Gastroesophageal sphincter (tissue), 4 donors: ENCODE data around the gene NEDD4L. TPM values are rescaled to one million over a fixed set of nuclear protein-coding genes. Genes with fewer than 3 reads are reported as not detected.

Source experiments
- ATAC-seq: fragments of 150-250 bp; one replicate; pipeline ENCODE4 v1.9.1; 2016; ENCODE audit warnings: mild to moderate bottlenecking, moderate library complexity
- H3K27ac ChIP-seq, 4 donors: fragments of 200-600 bp; sonication (generic) in 3 of 4; 1 replicate in 3 of 4; 2 replicates in 1 of 4; pipeline ENCODE4 v1.5.1; 2016 to 2019
- H3K27me3 ChIP-seq: fragments of 200-600 bp; sonication (generic); one replicate; pipeline ENCODE4 v1.5.1; 2019
- H3K36me3 ChIP-seq, 2 donors: fragments of 200-600 bp; sonication (generic); one replicate each; pipeline ENCODE4 v1.5.1; 2019; ENCODE audit warnings: control low read depth in 1 of 2
- H3K4me1 ChIP-seq, 3 donors: fragments of 200-600 bp; sonication (generic); 1 replicate in 2 of 3; 2 replicates in 1 of 3; pipeline ENCODE4 v1.5.1; 2016 to 2019; ENCODE audit warnings: control low read depth in 2 of 3
- H3K4me3 ChIP-seq, 2 donors: fragments of 200-600 bp; sonication (generic); one replicate each; pipeline ENCODE4 v1.5.1; 2019; ENCODE audit warnings: mild to moderate bottlenecking in 1 of 2, moderate library complexity in 1 of 2
- H3K9me3 ChIP-seq, 3 donors: fragments of 200-600 bp; sonication (generic); one replicate each; pipeline ENCODE4 v1.5.1; 2017 to 2019; ENCODE audit warnings: control low read depth in 2 of 3
- CTCF ChIP-seq, 4 experiments: fragments of 200-600 bp in 2 of 4; fragments of 450-650 bp in 2 of 4; sonication (generic) in 1 of 4; IDR thresholded peaks; one replicate each; pipeline ENCODE4 v1.5.1; 2017 to 2019; ENCODE audit warnings: antibody characterized with exemption in 4 of 4, mild to moderate bottlenecking in 2 of 4, moderate library complexity in 2 of 4
- EP300 ChIP-seq: sonication (generic); formaldehyde crosslinking; IDR thresholded peaks from one replicate; pipeline ENCODE4 v1.6.1; 2017; ENCODE audit warnings: antibody characterized with exemption, mild to moderate bottlenecking
- POLR2A ChIP-seq, 2 donors: fragments of 450-650 bp; IDR thresholded peaks; one replicate each; pipeline ENCODE4 v1.6.1; 2017; ENCODE audit warnings: antibody characterized with exemption in 2 of 2, mild to moderate bottlenecking in 2 of 2, moderate library complexity in 1 of 2
- POLR2AphosphoS5 ChIP-seq: sonication (generic); formaldehyde crosslinking; IDR thresholded peaks from one replicate; pipeline ENCODE4 v1.6.1; 2017; ENCODE audit warnings: antibody characterized with exemption
- WGBS, 2 donors: methylation state at CpG; one replicate each; pipeline ENCODE4 v1.1.5; 2018; ENCODE audit warnings: low coverage in 1 of 2; 5-methylcytosine and 5-hydroxymethylcytosine counted together
- total RNA-seq, 4 donors: library from RNA; depleted of rRNA; stranded (reverse); fragments of >200 nt; gene quantifications; one replicate each; pipeline ENCODE4 v1.1.0, GENCODE V29; 2016

The NEDD4L gene
- total RNA-seq, 4 donors from 2014 or later, result 37.0 to 50.9 (median 43.0) TPM

GRCh38 chr18:58337285-58337684 lies 293.3 kb downstream of the NEDD4L start:
- H3K9me3 ChIP-seq, result no peaks in the 10 kb centered on the region
- H3K27me3 ChIP-seq, result no peaks in the 10 kb centered on the region
- peaks cover 0 to 24% (median 8%) of the 10 kb centered on the region in 3 donors for H3K4me1 ChIP-seq
- 14 to 39% methylated on average over 4 of the region's 4 CpGs for WGBS, 2 donors
- ATAC-seq, result no peak
- H3K4me3 ChIP-seq, result no peak overlapping the region
- no peak for TF ChIP-seq POLR2AphosphoS5
- no peak for TF ChIP-seq CTCF (IDR thresholded peaks at IDR 0.05)
- TF ChIP-seq EP300, result no peak
- TF ChIP-seq POLR2A (IDR thresholded peaks at IDR 0.05), result no peak
- peak overlapping the region; percentile 29 to 59 (median 37) for H3K27ac ChIP-seq
- H3K36me3 ChIP-seq, result peaks cover 0 to 18% of the 10 kb centered on the region in 2 donors

GRCh38 chr18:58337686-58338085 lies 293.7 kb downstream of the NEDD4L start:
- WGBS, 2 donors, result 14 to 39% methylated on average over 5 of the region's 5 CpGs
- no peak for ATAC-seq
- H3K27ac ChIP-seq, result peak overlapping the region; percentile 31 to 59 (median 43)

GRCh38 chr18:58338141-58338540 lies 294.1 kb downstream of the NEDD4L start:
- H3K27ac ChIP-seq, result peak overlapping the region in 3 of 4 donors; percentile 43 to 59 (median 43)
- no peaks in the 10 kb centered on the region for H3K27me3 ChIP-seq
- H3K36me3 ChIP-seq, result peaks cover 0 to 26% of the 10 kb centered on the region in 2 donors
- TF ChIP-seq EP300 (no peak), POLR2AphosphoS5 (no peak), CTCF (IDR thresholded peaks at IDR 0.05) (no peak), POLR2A (IDR thresholded peaks at IDR 0.05) (no peak)
- 59 to 60% methylated on average over 2 to 3 of the region's 3 CpGs for WGBS, 2 donors
- no peak overlapping the region for H3K4me3 ChIP-seq
- no peaks in the 10 kb centered on the region for H3K9me3 ChIP-seq
- peaks cover 0 to 24% (median 8%) of the 10 kb centered on the region in 3 donors for H3K4me1 ChIP-seq
- no peak for ATAC-seq

More at GRCh38 chr18:58337686-58338085, 293.7 kb downstream of the NEDD4L start:
- no peak overlapping the region for H3K4me3 ChIP-seq
- H3K27me3 ChIP-seq, result no peaks in the 10 kb centered on the region
- H3K4me1 ChIP-seq, result peaks cover 0 to 24% (median 8%) of the 10 kb centered on the region in 3 donors
- peaks cover 0 to 22% of the 10 kb centered on the region in 2 donors for H3K36me3 ChIP-seq
- no peaks in the 10 kb centered on the region for H3K9me3 ChIP-seq
- no peak for TF ChIP-seq POLR2A (IDR thresholded peaks at IDR 0.05)
- TF ChIP-seq EP300, result no peak

GRCh38 chr18:58338961-58339592 lies 295.1 kb downstream of the NEDD4L start:
- Histone ChIP-seq H3K4me3 (no peak overlapping the region), H3K36me3 (peaks cover 0 to 27% of the 10 kb centered on the region in 2 donors), H3K27ac (peak overlapping the region in 2 of 4 donors; percentile 43 to 59), H3K27me3 (no peaks in the 10 kb centered on the region), H3K9me3 (no peaks in the 10 kb centered on the region), H3K4me1 (peaks cover 0 to 24% (median 8%) of the 10 kb centered on the region in 3 donors)
- TF ChIP-seq POLR2AphosphoS5, result no peak
- no peak for TF ChIP-seq POLR2A (IDR thresholded peaks at IDR 0.05)
- no peak for TF ChIP-seq EP300
- TF ChIP-seq CTCF (IDR thresholded peaks at IDR 0.05), result no peak
- peak; percentile 53 for ATAC-seq
- 23 to 49% methylated on average over 4 to 9 of the region's 9 CpGs for WGBS, 2 donors

- H3K4me3 ChIP-seq, result no peak overlapping the region
- H3K27me3 ChIP-seq, result no peaks in the 10 kb centered on the region
- no peaks in the 10 kb centered on the region for H3K9me3 ChIP-seq
- TF ChIP-seq POLR2AphosphoS5, result no peak
- no peak for TF ChIP-seq CTCF (IDR thresholded peaks at IDR 0.05)
- TF ChIP-seq EP300, result no peak
- no peak for TF ChIP-seq POLR2A (IDR thresholded peaks at IDR 0.05)
- H3K4me1 ChIP-seq, result peaks cover 0 to 24% (median 8%) of the 10 kb centered on the region in 3 donors
- H3K36me3 ChIP-seq, result peaks cover 0 to 27% of the 10 kb centered on the region in 2 donors
- H3K27ac ChIP-seq, result no peak overlapping the region
- WGBS, 2 donors, result 85 to 88% methylated on average over 5 of the region's 5 CpGs
- ATAC-seq, result no peak
Measured at GRCh38 chr18:58339890-58340289, 295.9 kb downstream of the NEDD4L start.
